Liver (tissue), 9 donors: ENCODE measurements around the gene PAFAH1B2. TPM values are rescaled to one million over a fixed set of nuclear protein-coding genes. Genes with fewer than 3 reads are reported as not detected.
A peak's percentile ranks its signal among the peaks of the same experiment; 100 is the strongest.

ENCODE experiments used
- DNase-seq: peaks from one replicate; pipeline ENCODE4 v3.0.0-alpha.2; 2017; ENCODE audit warnings: low spot score
- H3K27ac ChIP-seq, 2 donors: one replicate each; pipeline ENCODE4 v1.7.0; 2013; ENCODE audit warnings: inconsistent platforms in 2 of 2, low read length in 2 of 2, control low read depth in 1 of 2, low read depth in 1 of 2, mild to moderate bottlenecking in 1 of 2
- H3K27me3 ChIP-seq, 4 donors: one replicate each; pipeline versions ENCODE4 v1.6.1 to v1.7.0; 2013; ENCODE audit warnings: low read length in 3 of 4, inconsistent platforms in 1 of 4, mild to moderate bottlenecking in 1 of 4, moderate library complexity in 1 of 4; ENCODE audit not compliant: control insufficient read depth in 4 of 4, insufficient read depth in 4 of 4
- H3K36me3 ChIP-seq, 4 donors: one replicate each; pipeline versions ENCODE4 v1.6.1 to v1.7.0; 2013; ENCODE audit warnings: low read length in 3 of 4, mild to moderate bottlenecking in 3 of 4, low read depth in 1 of 4, moderate library complexity in 1 of 4; ENCODE audit not compliant: control insufficient read depth in 4 of 4, insufficient read depth in 3 of 4
- H3K4me1 ChIP-seq, 4 donors: one replicate each; pipeline versions ENCODE4 v1.6.1 to v1.7.0; 2013; ENCODE audit warnings: low read length in 3 of 4, mild to moderate bottlenecking in 3 of 4, moderate library complexity in 1 of 4; ENCODE audit not compliant: control insufficient read depth in 4 of 4, insufficient read depth in 4 of 4
- H3K4me3 ChIP-seq, 3 donors: one replicate each; pipeline versions ENCODE4 v1.6.1 to v1.7.0; 2013; ENCODE audit warnings: low read length in 3 of 3, control low read depth in 1 of 3, low read depth in 1 of 3, mild to moderate bottlenecking in 1 of 3
- H3K9ac ChIP-seq, 2 donors: one replicate each; pipeline ENCODE4 v1.7.0; 2013; ENCODE audit warnings: low read length in 2 of 2, mild to moderate bottlenecking in 2 of 2, moderate library complexity in 2 of 2, control low read depth in 1 of 2, low read depth in 1 of 2
- H3K9me3 ChIP-seq, 4 donors: one replicate each; pipeline versions ENCODE4 v1.6.1 to v1.7.0; 2013; ENCODE audit warnings: low read length in 3 of 4; ENCODE audit not compliant: control insufficient read depth in 4 of 4
- ATF3 ChIP-seq: IDR thresholded peaks from 2 replicates; pipeline ENCODE4 v1.6.1; 2016; ENCODE audit warnings: antibody characterized with exemption
- EGR1 ChIP-seq, 2 donors: IDR thresholded peaks; 2 replicates each; pipeline ENCODE4 v1.6.1; 2016 to 2018; ENCODE audit warnings: antibody characterized with exemption in 2 of 2, low read depth in 2 of 2
- FOXA2 ChIP-seq: IDR thresholded peaks from 2 replicates; pipeline ENCODE4 v1.6.1; 2016; ENCODE audit warnings: antibody characterized with exemption
- GABPA ChIP-seq, 2 donors: IDR thresholded peaks in 1 of 2; conservative IDR thresholded peaks in 1 of 2; 2 replicates each; pipeline ENCODE4 v1.6.1; 2016; ENCODE audit warnings: antibody characterized with exemption in 2 of 2, mild to moderate bottlenecking in 1 of 2, moderate library complexity in 1 of 2
- HNF4A ChIP-seq, 2 donors: conservative IDR thresholded peaks; 2 replicates each; pipeline ENCODE4 v1.6.1; 2016; ENCODE audit warnings: antibody characterized with exemption in 2 of 2, mild to moderate bottlenecking in 2 of 2
- HNF4G ChIP-seq: IDR thresholded peaks from 2 replicates; pipeline ENCODE4 v1.6.1; 2016; ENCODE audit warnings: antibody characterized with exemption
- NR2F2 ChIP-seq: IDR thresholded peaks from 2 replicates; pipeline ENCODE4 v1.6.1; 2016; ENCODE audit warnings: antibody characterized with exemption
- RAD21 ChIP-seq, 2 donors: IDR thresholded peaks; 2 replicates each; pipeline ENCODE4 v1.6.1; 2016; ENCODE audit warnings: antibody characterized with exemption in 2 of 2, mild to moderate bottlenecking in 2 of 2
- TAF1 ChIP-seq: conservative IDR thresholded peaks from 2 replicates; pipeline ENCODE4 v1.6.1; 2016; ENCODE audit warnings: antibody characterized with exemption, mild to moderate bottlenecking
- ZBTB33 ChIP-seq: IDR thresholded peaks from 2 replicates; pipeline ENCODE4 v1.6.1; 2016; ENCODE audit warnings: antibody characterized with exemption
- WGBS: extraction: QIAGEN DNeasy Blood & Tissue Kit; methylation state at CpG from one replicate; pipeline ENCODE4 v1.1.7; 2013; 5-methylcytosine and 5-hydroxymethylcytosine counted together
- polyA plus RNA-seq, 2 donors: library from polyadenylated mRNA; stranded (reverse) in 1 of 2; unstranded in 1 of 2; fragments of 200-250 nt in 1 of 2; fragments of >200 nt in 1 of 2; fragmentation: Nextera tagmentation in 1 of 2; extraction: Ambion mirVana in 1 of 2; gene quantifications; one replicate each; pipeline versions ENCODE4 v1.2.1 to v1.2.3, GENCODE V29; 2013 to 2015
- total RNA-seq, 2 donors: library from RNA; depleted of rRNA; stranded (reverse); fragments of >200 nt; gene quantifications; one replicate each; pipeline ENCODE4 v1.2.3, GENCODE V29; 2014
- donor health status: healthy.
- donor health status: healthy.
- donor health status: healthy.
- donor health status: healthy.
- donor health status: healthy.

The PAFAH1B2 gene
- total and polyA plus RNA-seq, 4 donors: 12.7 to 39.8 (median 24.9) TPM

- Histone ChIP-seq H3K36me3 (peaks cover 6 to 27% (median 12%) of the 10 kb centered on the region in 4 donors), H3K27me3 (no peaks in the 10 kb centered on the region), H3K9me3 (no peaks in the 10 kb centered on the region), H3K4me3 (no peak overlapping the region), H3K9ac (no peak overlapping the region), H3K4me1 (no peaks in the 10 kb centered on the region), H3K27ac (no peak overlapping the region)
- 93% methylated on average over 7 of the region's 7 CpGs for WGBS
- no peak for DNase-seq
- TF ChIP-seq HNF4A (conservative IDR thresholded peaks at IDR 0.05) (no peak), NR2F2 (no peak), GABPA (IDR thresholded peaks at IDR 0.05 in 1 of 2, conservative IDR thresholded peaks at IDR 0.05 in 1 of 2) (no peak), TAF1 (no peak), ZBTB33 (no peak), ATF3 (no peak), HNF4G (no peak)
Observed at GRCh38 chr11:117197006-117197405, 52.9 kb downstream of the PAFAH1B2 start.

- Histone ChIP-seq H3K9me3 (no peaks in the 10 kb centered on the region), H3K4me1 (no peaks in the 10 kb centered on the region), H3K27me3 (no peaks in the 10 kb centered on the region), H3K27ac (no peak overlapping the region), H3K9ac (no peak overlapping the region), H3K4me3 (no peak overlapping the region), H3K36me3 (peaks cover 6 to 20% (median 11%) of the 10 kb centered on the region in 4 donors)
- DNase-seq: no peak
- 74% methylated on average over 17 of the region's 17 CpGs for WGBS
- no peak for TF ChIP-seq FOXA2
- TF ChIP-seq RAD21 (IDR thresholded peaks at IDR 0.05): peak in 1 of 2 donors; percentile 38
- TF ChIP-seq NR2F2: peak; percentile 16
- no peak for TF ChIP-seq HNF4A (conservative IDR thresholded peaks at IDR 0.05)
Observed at GRCh38 chr11:117197516-117198456, 53.7 kb downstream of the PAFAH1B2 start.

- DNase-seq: no peak
- Histone ChIP-seq H3K9ac (no peak overlapping the region), H3K36me3 (peaks cover 4 to 13% (median 9%) of the 10 kb centered on the region in 4 donors), H3K4me3 (no peak overlapping the region), H3K27me3 (no peaks in the 10 kb centered on the region), H3K9me3 (no peaks in the 10 kb centered on the region), H3K4me1 (no peaks in the 10 kb centered on the region), H3K27ac (peak overlapping the region in 1 of 2 donors; percentile 29)
- TF ChIP-seq EGR1 (IDR thresholded peaks at IDR 0.05; ENCODE audit: low read depth in 2 of 2): no peak
- no peak for TF ChIP-seq FOXA2
- 86% methylated on average over 4 of the region's 4 CpGs for WGBS
Observed at GRCh38 chr11:117198613-117199012, 54.5 kb downstream of the PAFAH1B2 start.
